RKO (cell line): Measurements from ENCODE around the gene AHCYL1.
A peak's percentile ranks its signal among the peaks of the same experiment; 100 is the strongest.
"Not testable (repeated sequence)": the region's sequence is repeated elsewhere in the genome, so short reads cannot be mapped to it uniquely, and the experiment has no call there.

Experiments used
- DNase-seq: peaks from one replicate; pipeline ENCODE4 v3.0.0-alpha.2; 2016; ENCODE audit warnings: low spot score

Gene AHCYL1

GRCh38 chr1:109997204-109997866 is 12.8 kb downstream of the AHCYL1 start:
- no peak for DNase-seq

DNA sequence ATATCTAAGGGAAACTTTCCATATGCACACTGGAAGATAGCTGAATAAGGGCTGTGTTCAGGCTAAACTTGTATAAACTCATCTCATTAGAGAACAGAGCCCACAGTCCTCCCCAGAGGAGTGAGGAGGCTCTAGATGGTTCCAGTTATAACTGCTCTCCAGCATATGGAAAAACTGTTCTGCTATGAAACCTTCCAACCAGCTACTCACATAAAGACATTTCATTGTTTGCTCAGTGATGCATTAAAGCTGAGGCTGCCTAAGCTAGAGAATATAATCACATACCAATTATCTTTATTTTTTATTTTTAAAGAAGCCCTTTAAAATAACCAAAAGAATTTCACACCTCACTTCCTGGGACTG is 13.3 kb downstream of the AHCYL1 start:
- no peak for DNase-seq

DNA sequence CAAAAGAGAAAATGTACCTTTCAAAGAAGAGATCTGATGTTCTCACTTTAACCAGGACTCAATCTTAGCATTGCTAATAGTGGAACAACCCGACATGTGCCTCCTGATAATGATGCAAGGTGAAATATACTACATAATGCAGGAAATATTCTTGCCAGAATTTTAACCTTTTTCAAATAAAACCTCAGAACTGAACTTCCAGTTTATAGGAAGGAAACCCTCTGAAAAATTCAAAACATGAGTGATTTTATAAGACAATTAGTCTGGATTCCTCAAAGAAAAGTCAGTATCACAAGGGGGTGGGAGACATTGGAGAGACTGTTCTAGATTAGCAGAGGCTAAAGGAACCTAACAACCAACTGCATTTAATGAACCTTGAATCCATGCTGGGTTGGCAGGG is 18.1 kb downstream of the AHCYL1 start:
- DNase-seq = no peak

GRCh38 chr1:110003747-110004428 is 19.3 kb downstream of the AHCYL1 start:
- DNase-seq = peak; percentile 49

GRCh38 chr1:110004583-110004982 is 20.0 kb downstream of the AHCYL1 start:
- no peak for DNase-seq

GRCh38 chr1:110005971-110006370 is 21.4 kb downstream of the AHCYL1 start:
- no peak for DNase-seq

- DNase-seq = no peak
Measured at GRCh38 chr1:110006516-110006915, 22.0 kb downstream of the AHCYL1 start.

GRCh38 chr1:110007046-110007830 is 22.7 kb downstream of the AHCYL1 start:
- no peak for DNase-seq

- DNase-seq = no peak
Measured at GRCh38 chr1:110008971-110009565, 24.5 kb downstream of the AHCYL1 start.

GRCh38 chr1:110011527-110012041 is 27.0 kb downstream of the AHCYL1 start:
- DNase-seq = peak; percentile 45

DNA sequence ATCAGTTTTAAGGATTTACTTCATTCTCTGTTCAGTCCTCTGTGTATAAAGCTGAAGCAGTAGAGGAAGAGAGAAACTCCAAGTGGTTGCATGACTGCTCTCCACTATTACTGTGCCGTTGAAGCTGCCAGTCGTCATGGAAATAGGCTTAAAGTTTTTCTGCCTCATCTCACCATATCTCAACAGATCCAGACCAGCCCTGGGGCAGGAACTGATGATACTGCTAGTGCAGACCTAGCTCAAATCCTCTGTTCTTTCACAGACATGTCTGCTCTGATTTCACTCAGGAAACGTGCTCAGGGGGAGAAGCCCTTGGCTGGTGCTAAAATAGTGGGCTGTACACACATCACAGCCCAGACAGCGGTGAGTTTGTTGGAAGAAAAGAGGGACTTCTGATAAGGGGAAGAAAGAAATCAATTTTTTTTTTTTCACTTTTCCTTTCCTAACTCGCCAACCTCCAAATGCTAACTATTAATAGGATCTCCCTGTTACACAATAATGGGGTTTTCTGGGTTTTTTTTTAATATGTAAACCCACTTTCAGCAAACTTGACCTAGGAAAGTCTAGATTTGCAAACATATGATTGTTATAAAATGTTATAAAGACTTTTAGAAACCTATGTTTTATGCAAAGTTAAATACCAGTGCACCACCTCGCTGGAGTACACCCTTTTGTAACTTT is 27.7 kb downstream of the AHCYL1 start:
- no peak for DNase-seq

- DNase-seq = no peak
Measured at GRCh38 chr1:110017792-110018191, 33.2 kb downstream of the AHCYL1 start.

DNA sequence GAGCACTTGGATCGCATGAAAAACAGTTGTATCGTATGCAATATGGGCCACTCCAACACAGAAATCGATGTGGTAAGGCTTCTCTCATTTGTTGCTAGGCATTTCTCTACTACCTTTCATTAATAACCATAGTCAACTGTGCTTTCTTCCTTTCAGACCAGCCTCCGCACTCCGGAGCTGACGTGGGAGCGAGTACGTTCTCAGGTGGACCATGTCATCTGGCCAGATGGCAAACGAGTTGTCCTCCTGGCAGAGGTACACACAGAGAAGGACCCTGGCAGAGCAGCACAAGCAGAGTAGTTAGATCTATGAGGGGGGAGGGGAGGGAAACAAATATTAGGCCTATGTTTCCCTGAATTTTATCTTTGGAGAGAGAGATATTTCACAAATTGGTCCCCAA is 33.8 kb downstream of the AHCYL1 start:
- DNase-seq = no peak

DNA sequence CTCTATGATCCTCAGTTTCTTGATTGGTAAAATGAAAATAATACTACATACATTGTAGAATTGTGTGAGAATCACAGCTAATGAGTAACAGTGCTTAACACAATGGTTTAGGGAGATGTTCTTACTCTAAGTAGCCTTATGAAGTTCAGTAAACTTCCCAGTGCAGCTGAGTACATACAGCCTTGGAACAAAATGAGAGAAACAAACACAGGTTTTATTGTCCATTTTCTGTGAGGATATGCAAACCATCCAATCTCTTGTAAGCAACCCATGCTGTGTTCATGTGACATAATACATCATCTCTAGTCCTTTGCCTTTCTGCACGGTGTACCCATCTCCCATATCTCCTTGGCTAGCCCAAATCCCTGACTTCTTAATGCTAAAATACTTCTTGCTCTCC is 35.2 kb downstream of the AHCYL1 start:
- no peak for DNase-seq

GRCh38 chr1:110021285-110021684 is 36.7 kb downstream of the AHCYL1 start:
- DNase-seq = no peak

- no peak for DNase-seq
Measured at GRCh38 chr1:110024613-110025012, 40.0 kb downstream of the AHCYL1 start.

DNA sequence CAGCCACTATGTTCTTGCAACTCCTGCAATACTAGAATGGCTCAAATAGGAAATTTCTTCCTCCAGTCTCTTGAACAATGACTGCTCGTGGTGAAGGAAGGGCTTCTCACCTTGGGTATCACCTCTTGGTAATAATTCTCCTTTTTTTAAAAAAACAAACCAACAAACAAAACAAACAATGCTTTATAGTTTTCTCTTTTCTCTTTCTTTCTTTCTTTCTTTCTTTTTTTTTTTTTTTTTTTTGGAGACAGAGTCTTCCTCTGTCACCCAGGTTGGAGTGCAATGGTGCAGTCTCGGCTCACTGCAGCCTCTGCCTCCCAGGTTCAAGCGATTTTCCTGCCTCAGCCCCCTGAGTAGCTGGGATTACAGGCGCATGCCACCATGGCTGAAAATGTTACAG is 46.1 kb downstream of the AHCYL1 start:
- not testable (repeated sequence) for DNase-seq

DNA sequence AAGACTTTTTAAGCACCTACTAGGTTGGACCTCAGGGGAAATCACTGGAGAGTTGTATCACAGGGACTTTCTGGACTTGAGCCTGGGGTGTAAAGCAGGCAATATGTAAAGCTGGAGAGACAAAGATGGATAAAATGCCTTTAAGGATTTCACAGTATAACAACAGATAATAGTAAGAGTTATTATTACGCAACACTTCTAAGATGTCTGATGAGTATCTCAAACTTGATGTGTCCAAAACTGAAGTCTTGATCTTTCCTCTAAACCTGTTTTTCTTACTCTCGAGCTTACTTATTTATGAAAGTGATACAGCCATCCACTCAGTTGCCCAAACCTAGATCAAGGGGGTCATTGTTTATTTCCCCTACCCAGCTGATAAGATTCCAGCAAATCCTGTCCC is 47.8 kb downstream of the AHCYL1 start:
- DNase-seq = no peak

DNA sequence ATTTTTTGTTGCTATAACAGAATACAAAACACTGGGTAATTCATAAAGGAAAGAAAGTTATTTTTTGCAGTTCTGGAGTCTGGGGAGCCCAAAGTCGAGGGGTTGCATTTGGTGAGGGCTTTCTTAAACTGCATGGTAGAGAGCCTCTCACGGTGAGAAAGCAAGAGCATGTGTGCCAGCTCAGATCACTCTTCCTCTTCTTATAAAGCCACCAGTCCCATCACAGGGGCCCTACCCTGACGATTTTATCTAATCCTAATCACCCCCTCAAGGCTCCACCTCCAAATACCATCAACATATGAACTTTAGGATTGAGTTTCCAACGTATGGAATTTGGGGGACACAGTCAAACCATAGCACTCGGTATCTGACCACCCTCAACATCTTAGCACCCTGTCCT is 48.9 kb downstream of the AHCYL1 start:
- DNase-seq = no peak

- DNase-seq = no peak
Measured at GRCh38 chr1:110034040-110034450, 49.5 kb downstream of the AHCYL1 start.

DNA sequence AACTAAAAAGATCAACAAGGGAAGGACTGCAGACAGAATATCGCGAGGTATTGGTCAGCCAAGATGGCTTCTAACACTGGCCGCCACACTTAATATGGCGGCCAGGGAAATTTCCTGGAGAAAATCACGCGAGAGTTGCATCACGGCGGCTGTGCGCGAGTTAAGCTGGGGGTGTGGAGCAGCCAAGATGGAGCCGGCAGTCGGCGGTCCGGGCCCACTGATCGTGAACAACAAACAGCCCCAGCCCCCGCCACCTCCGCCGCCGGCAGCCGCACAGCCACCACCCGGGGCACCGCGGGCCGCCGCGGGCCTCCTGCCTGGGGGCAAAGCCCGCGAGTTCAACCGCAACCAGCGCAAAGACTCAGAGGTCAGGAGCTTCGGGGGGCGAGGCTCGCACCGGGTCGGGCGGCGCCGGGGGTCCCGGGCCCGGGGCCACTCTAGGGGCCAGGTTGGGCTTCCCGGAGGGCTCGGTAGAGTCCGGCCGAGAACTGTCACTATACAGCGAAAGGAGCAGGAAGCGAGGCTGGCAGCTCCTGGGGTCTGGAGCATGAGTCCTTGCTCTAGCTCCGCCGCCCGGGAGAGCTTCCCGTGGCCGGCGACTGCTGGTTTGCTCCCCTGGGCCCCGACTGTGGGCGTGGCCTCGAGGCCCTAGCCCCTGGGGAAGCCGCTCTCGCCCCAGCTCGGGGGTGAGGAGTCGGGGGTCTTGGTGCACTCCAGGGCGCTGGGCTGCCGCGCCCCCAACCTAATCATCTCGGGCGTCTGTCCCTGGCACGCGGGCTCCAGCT is 50.1 kb downstream of the AHCYL1 start, which contains the start of gene STRIP1:
STRIP1 (plus strand) TSS at position 174 of the 785 bp plus-strand sequence; CDS start at position 188, 14 bp downstream.
- peak; percentile 95 for DNase-seq
